HepG2 (cell line): ENCODE measurements around the gene OST4. TPM values are rescaled to one million over a fixed set of nuclear protein-coding genes. Genes with fewer than 3 reads are reported as not detected.

ENCODE experiments used
- ATAC-seq: fragments of 200-7000 bp; cut with Tn5 transposase; 3 replicates; pipeline ENCODE4 v1.9.1; 2020; ENCODE audit warnings: mild to moderate bottlenecking, moderate library complexity
- BruUV-seq: library from RNA; stranded (reverse); fragments of 400-500 nt; replicated peaks from 2 replicates; lab custom pipeline; 2021; lab: Mats Ljungman, UMichigan
- CTCF ChIA-PET: fragments of 300-600 bp; formaldehyde crosslinking; extraction: SDS; loops from one replicate; lab custom pipeline; 2021; ENCODE audit warnings: low total read pairs, inconsistent platforms, low intra/inter-chr PET ratio; lab: Yijun Ruan, JAX
- POLR2A ChIA-PET: fragments of 350-600 bp; sonication (Branson Sonifier 250); formaldehyde crosslinking; loops from one replicate; lab custom pipeline; 2020; ENCODE audit warnings: antibody characterized with exemption, inconsistent platforms; lab: Yijun Ruan, JAX
- DNase-seq: peaks from one replicate; pipeline ENCODE4 v3.0.0-alpha.2; 2015; ENCODE audit warnings: low spot score
- FAIRE-seq: peaks from 3 replicates; lab custom pipeline; 2011; peaks lifted over from hg19 to GRCh38; lab: Jason Lieb, UNC
- H2AFZ ChIP-seq: one replicate; pipeline ENCODE4 v1.6.1; 2011; ENCODE audit warnings: low read length, inconsistent platforms
- H3K27ac ChIP-seq: fragments of 300-600 bp; 3 replicates; pipeline ENCODE4 v1.8.0; 2011; ENCODE audit warnings: mixed run types, mild to moderate bottlenecking, mixed read lengths, low read length, inconsistent platforms; ENCODE audit not compliant: insufficient read depth; ENCODE audit errors: extremely low read length
- H3K27me3 ChIP-seq, 2 experiments: fragments of 200-600 bp in 1 of 2; 2 replicates in 1 of 2; 3 replicates in 1 of 2; pipeline versions ENCODE4 v1.6.0 to v1.8.0; 2011; ENCODE audit warnings: low read length in 2 of 2, mild to moderate bottlenecking in 2 of 2, moderate library complexity in 2 of 2, inconsistent platforms in 1 of 2; ENCODE audit not compliant: insufficient read depth in 2 of 2, control insufficient read depth in 1 of 2
- H3K36me3 ChIP-seq, 2 experiments: fragments of 200-600 bp in 1 of 2; replicated peaks in 1 of 2; 2 replicates in 1 of 2; 3 replicates in 1 of 2; pipeline versions ENCODE4 v1.5.1 to v1.8.0; 2011; ENCODE audit warnings: low read length in 2 of 2, inconsistent platforms in 1 of 2; ENCODE audit not compliant: insufficient read depth in 2 of 2, control insufficient read depth in 1 of 2
- H3K4me1 ChIP-seq: 2 replicates; pipeline ENCODE4 v1.5.1; 2012; ENCODE audit warnings: low read length, inconsistent platforms; ENCODE audit not compliant: insufficient read depth
- H3K4me2 ChIP-seq: 2 replicates; pipeline ENCODE4 v1.6.0; 2011; ENCODE audit warnings: low read depth, low read length, inconsistent platforms
- H3K4me3 ChIP-seq, 3 experiments: fragments of 200-600 bp in 1 of 3; sonication (generic), shearing (Covaris generic) in 1 of 3; replicated peaks in 1 of 3; 2 replicates each; pipeline ENCODE4 v1.5.1; 2011 to 2016; ENCODE audit warnings: low read length in 3 of 3, inconsistent platforms in 2 of 3, low read depth in 2 of 3, mild to moderate bottlenecking in 2 of 3, control low read depth in 1 of 3, mixed read lengths in 1 of 3; ENCODE audit not compliant: insufficient read depth in 1 of 3
- H3K79me2 ChIP-seq: one replicate; pipeline ENCODE4 v1.6.1; 2011; ENCODE audit warnings: low read length, inconsistent platforms; ENCODE audit not compliant: insufficient read depth
- H3K9ac ChIP-seq: 2 replicates; pipeline ENCODE4 v1.6.0; 2011; ENCODE audit warnings: mild to moderate bottlenecking, low read depth, low read length, inconsistent platforms; ENCODE audit not compliant: insufficient read depth
- H3K9me3 ChIP-seq: 2 replicates; pipeline ENCODE4 v1.5.1; 2012; ENCODE audit warnings: mild to moderate bottlenecking, low read length
- H4K20me1 ChIP-seq: 2 replicates; pipeline ENCODE4 v1.6.0; 2011; ENCODE audit warnings: inconsistent platforms, mild to moderate bottlenecking, low read length, moderate library complexity; ENCODE audit not compliant: insufficient read depth
- DMAP1 ChIP-seq: IDR thresholded peaks from 2 replicates; pipeline ENCODE4 v1.6.1; 2016
- FOXA3 ChIP-seq: IDR thresholded peaks from 2 replicates; pipeline ENCODE4 v1.6.1; 2016; ENCODE audit warnings: missing genetic modification reagents, missing compliant biosample characterization
- MTA1 ChIP-seq: sonication (generic); formaldehyde crosslinking; IDR thresholded peaks from 2 replicates; pipeline ENCODE4 v1.4.0; 2020; ENCODE audit warnings: missing genetic modification reagents, mild to moderate bottlenecking, borderline replicate concordance
- MTF2 ChIP-seq: sonication (generic); formaldehyde crosslinking; IDR thresholded peaks from 2 replicates; pipeline ENCODE4 v1.5.0; 2020; ENCODE audit warnings: missing genetic modification reagents, borderline replicate concordance
- MYC ChIP-seq: sonication (generic); formaldehyde crosslinking; IDR thresholded peaks from 2 replicates; pipeline ENCODE4 v1.9.0; 2021; ENCODE audit warnings: missing genetic modification reagents, borderline replicate concordance
- NFRKB ChIP-seq: fragments of 450-650 bp; IDR thresholded peaks from 2 replicates; pipeline ENCODE4 v1.6.1; 2017
- SATB2 ChIP-seq: sonication (generic); formaldehyde crosslinking; IDR thresholded peaks from 2 replicates; pipeline ENCODE4 v1.5.0; 2020; ENCODE audit warnings: missing genetic modification reagents
- SMARCC2 ChIP-seq: fragments of 450-650 bp; IDR thresholded peaks from 2 replicates; pipeline ENCODE4 v1.6.1; 2017; ENCODE audit warnings: antibody characterized with exemption, mild to moderate bottlenecking
- ZC3H13 ChIP-seq: sonication (generic); formaldehyde crosslinking; IDR thresholded peaks from 2 replicates; pipeline ENCODE4 v1.8.1; 2023; ENCODE audit warnings: mild to moderate bottlenecking, missing genetic modification reagents, moderate library complexity
- ZFYVE20 ChIP-seq: sonication (generic); formaldehyde crosslinking; IDR thresholded peaks from 2 replicates; pipeline ENCODE4 v1.8.0; 2023; ENCODE audit warnings: low read depth, mild to moderate bottlenecking, moderate library complexity, missing genetic modification reagents, borderline replicate concordance
- ZNF274 ChIP-seq: sonication (generic); formaldehyde crosslinking; IDR thresholded peaks from 2 replicates; pipeline ENCODE4 v1.5.1; 2020; ENCODE audit warnings: mild to moderate bottlenecking, missing genetic modification reagents
- ZNF333 ChIP-seq: sonication (generic); formaldehyde crosslinking; IDR thresholded peaks from 2 replicates; pipeline ENCODE4 v1.4.0; 2020; ENCODE audit warnings: mild to moderate bottlenecking, missing genetic modification reagents, borderline replicate concordance
- ZNF33B ChIP-seq: sonication (generic); formaldehyde crosslinking; IDR thresholded peaks from 2 replicates; pipeline ENCODE4 v1.5.1; 2020; ENCODE audit warnings: mild to moderate bottlenecking, missing genetic modification reagents
- WGBS: methylation state at CpG from one replicate; pipeline ENCODE4 v1.1.6; 2017; ENCODE audit warnings: low lambda C conversion rate; 5-methylcytosine and 5-hydroxymethylcytosine counted together
- in situ Hi-C: cut with HindIII; loops from 2 replicates; pipeline ENCODE4 v1.10.0; 2017; ENCODE audit warnings: low pct_unique_long_range_greater_than_20kb; ENCODE audit not compliant: extremely low pct_ligation_motif_present
- intact Hi-C: fragments of 100-400 bp; cut with micrococcal nuclease; formaldehyde crosslinking; loops from one replicate; pipeline ENCODE4 v1.10.0; 2022; ENCODE audit not compliant: unreplicated experiment
- polyA plus RNA-seq, 8 experiments: library from polyadenylated mRNA; depleted of rRNA in 3 of 8; stranded (reverse) in 7 of 8; unstranded in 1 of 8; fragments of >200 nt; fragmentation: Illumina TruSeq in 4 of 8; extraction: Trizol in 4 of 8; gene quantifications; 2 replicates each; pipeline versions ENCODE4 v1.2.1 to v1.2.3, GENCODE V29; 2011 to 2016; ENCODE audit warnings: low read depth in 4 of 8, missing spikeins in 1 of 8, mixed read lengths in 1 of 8; ENCODE audit not compliant: insufficient read depth in 1 of 8
- total RNA-seq, 5 experiments: library from RNA; depleted of rRNA; stranded (reverse); fragments of >200 nt; fragmentation: Illumina TruSeq; extraction: Trizol; gene quantifications; 2 replicates each; pipeline ENCODE4 v1.2.3, GENCODE V29; 2016; ENCODE audit warnings: low read depth in 1 of 5
- TF ChIP-seq, protein P1 (sequence below): IDR thresholded peaks from 2 replicates; pipeline ENCODE4 v1.6.1; 2016; ENCODE audit warnings: mild to moderate bottlenecking
- TF ChIP-seq, protein P2 (sequence below): sonication (generic); IDR thresholded peaks from 2 replicates; pipeline ENCODE4 v1.6.1; 2016; ENCODE audit warnings: low read depth, borderline replicate concordance
- TF ChIP-seq, protein P3 (sequence below): sonication (generic); formaldehyde crosslinking; IDR thresholded peaks from 2 replicates; pipeline ENCODE4 v1.4.0; 2020; ENCODE audit warnings: missing genetic modification reagents

OST4 gene
- total and polyA plus RNA-seq, 2 of the 13 experiments (the other 11 are each of a cell fraction or from before 2014, with no cell fraction given), result 498 to 584 TPM

DNA sequence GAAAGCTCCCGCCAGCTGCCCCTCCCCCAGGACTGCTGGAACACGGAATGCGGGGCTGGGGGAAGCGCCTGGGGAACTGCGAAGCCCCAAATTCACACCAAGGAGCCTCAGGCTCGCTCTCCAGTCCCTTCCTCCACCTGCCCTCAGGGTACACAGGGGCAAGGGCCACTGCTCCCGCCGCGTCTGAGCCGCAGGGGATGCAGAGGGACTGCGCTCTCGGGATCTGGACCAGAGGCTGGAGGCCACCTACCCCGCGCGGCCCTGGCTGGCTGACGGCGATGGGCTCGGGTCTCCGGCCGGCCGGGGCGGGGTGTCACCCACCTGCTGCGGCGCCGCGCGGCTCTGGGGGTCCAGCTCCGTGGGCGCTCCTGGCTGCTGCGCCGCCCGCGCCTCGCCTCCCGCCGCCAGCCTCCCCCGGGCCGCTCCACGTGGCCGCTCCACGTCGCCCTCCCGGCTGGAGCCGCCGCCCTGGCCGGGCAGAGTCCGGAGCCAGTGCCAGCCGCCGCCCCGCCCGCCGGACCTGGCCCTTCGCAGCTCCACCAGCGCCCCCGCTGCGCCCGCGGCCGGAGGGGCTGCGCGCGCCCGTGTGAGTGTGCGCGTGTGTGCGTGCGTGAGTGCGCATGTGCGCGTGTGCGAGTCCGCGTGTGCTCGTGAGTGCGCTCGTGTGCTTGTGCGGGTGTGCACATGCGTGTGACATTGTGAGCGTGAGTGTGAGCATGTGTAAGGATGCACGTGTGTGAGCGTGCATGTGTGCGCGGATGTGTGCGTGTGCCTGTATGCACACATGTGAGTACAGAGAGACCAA lies 47.3 kb upstream of the OST4 start, which contains the start of gene CGREF1:
TSS of gene CGREF1 (minus strand) at position 604 of the 805 bp plus-strand sequence. CDS start 14,762 bp downstream, outside the sequence.
- POLR2A ChIA-PET, result interaction anchor here (0.7 to 1.7 kb wide), 6 partner anchors 11 to 93 kb away, joined by 3 to 11 read pairs (median 4); partner anchors contain the start of genes ATRAID, PREB and SLC5A6
- H3K9ac ChIP-seq, result peak within 1 kb of the TSS; percentile 70
- in situ Hi-C loops (no loop called here), intact Hi-C loops (loop anchor here (5.0 kb wide), 1 partner anchor 74 kb away; no protein-coding TSS in a partner anchor)
- FAIRE-seq (no peak), ATAC-seq (peak; percentile 40), DNase-seq (no peak)
- no peaks in the 10 kb centered on the region for H3K9me3 ChIP-seq
- H3K36me3 ChIP-seq, result no peaks in the 10 kb centered on the region
- H3K4me2 ChIP-seq, result peak within 1 kb of the TSS; percentile 92
- H3K27ac ChIP-seq, result no peak within 1 kb of the TSS
- H4K20me1 ChIP-seq, result no peaks in the 10 kb centered on the region
- peaks cover 64% of the 10 kb centered on the region for H3K4me1 ChIP-seq
- H3K79me2 ChIP-seq, result no peaks in the 10 kb centered on the region
- peak within 1 kb of the TSS; percentile 53 to 82 (median 60) for H3K4me3 ChIP-seq
- BruUV-seq, result no TSS peak
- CTCF ChIA-PET, result no interaction called here
- no peak within 1 kb of the TSS for H2AFZ ChIP-seq
- WGBS, result 44% methylated on average over 40 of the region's 84 CpGs
- peaks cover 2 to 40% of the 10 kb centered on the region in 2 experiments; a peak in 4 of 5 replicates for H3K27me3 ChIP-seq
- no peak for TF ChIP-seq SATB2 (CRISPR knock-in tag)
- 0 out of 2 replicates have a peak, but pooled peaks have one; percentile 88 for TF ChIP-seq MTF2 (CRISPR knock-in tag)
- TF ChIP-seq ZNF274 (CRISPR knock-in tag), result peak; percentile 62; the same call in 1 of the 2 replicates
- peak; percentile 56; the same call in 1 of the 2 replicates for TF ChIP-seq MTA1 (CRISPR knock-in tag)
- TF ChIP-seq MYC, result peak; percentile 76; the same call in 1 of the 2 replicates
- TF ChIP-seq, protein P1, sequence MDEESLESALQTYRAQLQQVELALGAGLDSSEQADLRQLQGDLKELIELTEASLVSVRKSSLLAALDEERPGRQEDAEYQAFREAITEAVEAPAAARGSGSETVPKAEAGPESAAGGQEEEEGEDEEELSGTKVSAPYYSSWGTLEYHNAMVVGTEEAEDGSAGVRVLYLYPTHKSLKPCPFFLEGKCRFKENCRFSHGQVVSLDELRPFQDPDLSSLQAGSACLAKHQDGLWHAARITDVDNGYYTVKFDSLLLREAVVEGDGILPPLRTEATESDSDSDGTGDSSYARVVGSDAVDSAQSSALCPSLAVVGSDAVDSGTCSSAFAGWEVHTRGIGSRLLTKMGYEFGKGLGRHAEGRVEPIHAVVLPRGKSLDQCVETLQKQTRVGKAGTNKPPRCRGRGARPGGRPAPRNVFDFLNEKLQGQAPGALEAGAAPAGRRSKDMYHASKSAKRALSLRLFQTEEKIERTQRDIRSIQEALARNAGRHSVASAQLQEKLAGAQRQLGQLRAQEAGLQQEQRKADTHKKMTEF (CRISPR knock-in tag), result 0 out of 2 replicates have a peak, but pooled peaks have one; percentile 20
- TF ChIP-seq ZFYVE20 (CRISPR knock-in tag), result peak; percentile 82; the same call in 1 of the 2 replicates
- TF ChIP-seq SMARCC2, result no peak
- TF ChIP-seq, protein P2, sequence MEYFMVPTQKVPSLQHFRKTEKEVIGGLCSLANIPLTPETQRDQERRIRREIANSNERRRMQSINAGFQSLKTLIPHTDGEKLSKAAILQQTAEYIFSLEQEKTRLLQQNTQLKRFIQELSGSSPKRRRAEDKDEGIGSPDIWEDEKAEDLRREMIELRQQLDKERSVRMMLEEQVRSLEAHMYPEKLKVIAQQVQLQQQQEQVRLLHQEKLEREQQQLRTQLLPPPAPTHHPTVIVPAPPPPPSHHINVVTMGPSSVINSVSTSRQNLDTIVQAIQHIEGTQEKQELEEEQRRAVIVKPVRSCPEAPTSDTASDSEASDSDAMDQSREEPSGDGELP, result no peak
- TF ChIP-seq ZNF333 (CRISPR knock-in tag), result peak; percentile 87; the same call in 1 of the 2 replicates
- peak; percentile 19; the same call in 1 of the 2 replicates for TF ChIP-seq DMAP1 (CRISPR knock-in tag)
- 0 out of 2 replicates have a peak, but pooled peaks have one; percentile 6 for TF ChIP-seq FOXA3 (CRISPR knock-in tag)
- peak; percentile 71; the same call in 1 of the 2 replicates for TF ChIP-seq ZNF33B
- TF ChIP-seq, protein P3, sequence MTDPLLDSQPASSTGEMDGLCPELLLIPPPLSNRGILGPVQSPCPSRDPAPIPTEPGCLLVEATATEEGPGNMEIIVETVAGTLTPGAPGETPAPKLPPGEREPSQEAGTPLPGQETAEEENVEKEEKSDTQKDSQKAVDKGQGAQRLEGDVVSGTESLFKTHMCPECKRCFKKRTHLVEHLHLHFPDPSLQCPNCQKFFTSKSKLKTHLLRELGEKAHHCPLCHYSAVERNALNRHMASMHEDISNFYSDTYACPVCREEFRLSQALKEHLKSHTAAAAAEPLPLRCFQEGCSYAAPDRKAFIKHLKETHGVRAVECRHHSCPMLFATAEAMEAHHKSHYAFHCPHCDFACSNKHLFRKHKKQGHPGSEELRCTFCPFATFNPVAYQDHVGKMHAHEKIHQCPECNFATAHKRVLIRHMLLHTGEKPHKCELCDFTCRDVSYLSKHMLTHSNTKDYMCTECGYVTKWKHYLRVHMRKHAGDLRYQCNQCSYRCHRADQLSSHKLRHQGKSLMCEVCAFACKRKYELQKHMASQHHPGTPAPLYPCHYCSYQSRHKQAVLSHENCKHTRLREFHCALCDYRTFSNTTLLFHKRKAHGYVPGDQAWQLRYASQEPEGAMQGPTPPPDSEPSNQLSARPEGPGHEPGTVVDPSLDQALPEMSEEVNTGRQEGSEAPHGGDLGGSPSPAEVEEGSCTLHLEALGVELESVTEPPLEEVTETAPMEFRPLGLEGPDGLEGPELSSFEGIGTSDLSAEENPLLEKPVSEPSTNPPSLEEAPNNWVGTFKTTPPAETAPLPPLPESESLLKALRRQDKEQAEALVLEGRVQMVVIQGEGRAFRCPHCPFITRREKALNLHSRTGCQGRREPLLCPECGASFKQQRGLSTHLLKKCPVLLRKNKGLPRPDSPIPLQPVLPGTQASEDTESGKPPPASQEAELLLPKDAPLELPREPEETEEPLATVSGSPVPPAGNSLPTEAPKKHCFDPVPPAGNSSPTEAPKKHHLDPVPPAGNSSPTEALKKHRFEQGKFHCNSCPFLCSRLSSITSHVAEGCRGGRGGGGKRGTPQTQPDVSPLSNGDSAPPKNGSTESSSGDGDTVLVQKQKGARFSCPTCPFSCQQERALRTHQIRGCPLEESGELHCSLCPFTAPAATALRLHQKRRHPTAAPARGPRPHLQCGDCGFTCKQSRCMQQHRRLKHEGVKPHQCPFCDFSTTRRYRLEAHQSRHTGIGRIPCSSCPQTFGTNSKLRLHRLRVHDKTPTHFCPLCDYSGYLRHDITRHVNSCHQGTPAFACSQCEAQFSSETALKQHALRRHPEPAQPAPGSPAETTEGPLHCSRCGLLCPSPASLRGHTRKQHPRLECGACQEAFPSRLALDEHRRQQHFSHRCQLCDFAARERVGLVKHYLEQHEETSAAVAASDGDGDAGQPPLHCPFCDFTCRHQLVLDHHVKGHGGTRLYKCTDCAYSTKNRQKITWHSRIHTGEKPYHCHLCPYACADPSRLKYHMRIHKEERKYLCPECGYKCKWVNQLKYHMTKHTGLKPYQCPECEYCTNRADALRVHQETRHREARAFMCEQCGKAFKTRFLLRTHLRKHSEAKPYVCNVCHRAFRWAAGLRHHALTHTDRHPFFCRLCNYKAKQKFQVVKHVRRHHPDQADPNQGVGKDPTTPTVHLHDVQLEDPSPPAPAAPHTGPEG (CRISPR knock-in tag), result no peak
- 0 out of 2 replicates have a peak, but pooled peaks have one; percentile 75 for TF ChIP-seq ZC3H13
- TF ChIP-seq NFRKB, result no peak
